PC-3 (cell line): ENCODE data around the gene SAP30BP. TPM values are rescaled to one million over a fixed set of nuclear protein-coding genes. Genes with fewer than 3 reads are reported as not detected.

Experiments
- ATAC-seq: fragments of 200-7000 bp; cut with Tn5 transposase; 2 replicates; pipeline ENCODE4 v1.9.1; 2020; ENCODE audit warnings: mild to moderate bottlenecking, moderate library complexity
- BruUV-seq: library from RNA; stranded (reverse); fragments of 400-500 nt; replicated peaks from 2 replicates; lab custom pipeline; 2021; lab: Mats Ljungman, UMichigan
- CTCF ChIA-PET: fragments of 300-600 bp; sonication (Branson Sonifier 250); formaldehyde crosslinking; loops from one replicate; lab custom pipeline; 2022; ENCODE audit warnings: antibody characterized with exemption; lab: Charles Lee
- POLR2A ChIA-PET: fragments of 300-600 bp; sonication (Branson Sonifier 250); formaldehyde crosslinking; loops from one replicate; lab custom pipeline; 2022; ENCODE audit warnings: antibody characterized with exemption; ENCODE audit not compliant: unreplicated experiment; lab: Charles Lee
- DNase-seq: peaks from one replicate; pipeline ENCODE4 v3.0.0-alpha.2; 2015
- H2AFZ ChIP-seq: fragments of 300-600 bp; sonication (generic); 2 replicates; pipeline ENCODE4 v1.6.0; 2016; ENCODE audit warnings: antibody characterized with exemption, low read length
- H3F3A ChIP-seq: fragments of 300-600 bp; sonication (generic); one replicate; pipeline ENCODE4 v1.6.0; 2017; ENCODE audit warnings: antibody characterized with exemption, low read length, control low read depth, mild to moderate bottlenecking; ENCODE audit not compliant: unreplicated experiment
- H3K27ac ChIP-seq: fragments of 300-600 bp; sonication (generic); 2 replicates; pipeline ENCODE4 v1.5.1; 2016; ENCODE audit warnings: mild to moderate bottlenecking, low read length
- H3K27me3 ChIP-seq: fragments of 300-600 bp; sonication (generic); 2 replicates; pipeline ENCODE4 v1.6.1; 2016; ENCODE audit warnings: low read length, mixed read lengths
- H3K36me3 ChIP-seq: fragments of 300-600 bp; sonication (generic); 2 replicates; pipeline ENCODE4 v1.6.1; 2016; ENCODE audit warnings: low read depth, mixed run types, low read length, mixed read lengths
- H3K4me1 ChIP-seq: fragments of 300-600 bp; sonication (generic); 2 replicates; pipeline ENCODE4 v1.5.1; 2016; ENCODE audit warnings: low read length; ENCODE audit not compliant: insufficient read depth
- H3K4me2 ChIP-seq: fragments of 300-600 bp; sonication (generic); 2 replicates; pipeline ENCODE4 v1.6.0; 2016; ENCODE audit warnings: low read length
- H3K4me3 ChIP-seq: fragments of 300-600 bp; sonication (generic); 2 replicates; pipeline ENCODE4 v1.5.1; 2016; ENCODE audit warnings: mild to moderate bottlenecking, low read length, mixed read lengths
- H3K79me2 ChIP-seq: fragments of 300-600 bp; sonication (generic); 2 replicates; pipeline ENCODE4 v1.6.1; 2017; ENCODE audit warnings: low read length, mixed read lengths
- H3K9ac ChIP-seq: fragments of 300-600 bp; sonication (generic); 2 replicates; pipeline ENCODE4 v1.6.0; 2016; ENCODE audit warnings: mild to moderate bottlenecking, low read length
- H3K9me2 ChIP-seq: fragments of 300-600 bp; sonication (generic); replicated peaks from 2 replicates; pipeline ENCODE4 v1.6.1; 2016; ENCODE audit warnings: mixed run types, low read length, mixed read lengths
- H3K9me3 ChIP-seq: fragments of 300-600 bp; sonication (generic); 2 replicates; pipeline ENCODE4 v1.6.1; 2016; ENCODE audit warnings: low read length, mixed read lengths
- H4K20me1 ChIP-seq: fragments of 300-600 bp; sonication (generic); 2 replicates; pipeline ENCODE4 v1.6.1; 2016; ENCODE audit warnings: low read length, mixed read lengths
- EZH2 ChIP-seq: fragments of 300-600 bp; sonication (generic); IDR thresholded peaks from one replicate; pipeline ENCODE4 v1.6.1; 2017; ENCODE audit warnings: antibody characterized with exemption, mild to moderate bottlenecking, low read length; ENCODE audit not compliant: unreplicated experiment
- EZH2phosphoT487 ChIP-seq: fragments of 300-600 bp; sonication (generic); IDR thresholded peaks from 2 replicates; pipeline ENCODE4 v1.6.1; 2018; ENCODE audit warnings: mild to moderate bottlenecking, antibody characterized with exemption, low read length, borderline replicate concordance
- intact Hi-C: fragments of 100-400 bp; cut with micrococcal nuclease; formaldehyde crosslinking; loops from 2 replicates; pipeline ENCODE4 v1.9.0; 2023
- total RNA-seq: library from RNA; depleted of rRNA; stranded (reverse); fragments of >200 nt; gene quantifications from 2 replicates; pipeline ENCODE4 v1.2.3, GENCODE V29; 2014
- TF ChIP-seq, protein P1 (sequence below): fragments of 300-600 bp; sonication (generic); conservative IDR thresholded peaks from 2 replicates; pipeline ENCODE4 v1.5.1; 2017; ENCODE audit warnings: antibody characterized with exemption, low read depth, mild to moderate bottlenecking, low read length

The SAP30BP gene
- total RNA-seq, 1 experiment from 2014 or later, result 97.8 TPM

DNA sequence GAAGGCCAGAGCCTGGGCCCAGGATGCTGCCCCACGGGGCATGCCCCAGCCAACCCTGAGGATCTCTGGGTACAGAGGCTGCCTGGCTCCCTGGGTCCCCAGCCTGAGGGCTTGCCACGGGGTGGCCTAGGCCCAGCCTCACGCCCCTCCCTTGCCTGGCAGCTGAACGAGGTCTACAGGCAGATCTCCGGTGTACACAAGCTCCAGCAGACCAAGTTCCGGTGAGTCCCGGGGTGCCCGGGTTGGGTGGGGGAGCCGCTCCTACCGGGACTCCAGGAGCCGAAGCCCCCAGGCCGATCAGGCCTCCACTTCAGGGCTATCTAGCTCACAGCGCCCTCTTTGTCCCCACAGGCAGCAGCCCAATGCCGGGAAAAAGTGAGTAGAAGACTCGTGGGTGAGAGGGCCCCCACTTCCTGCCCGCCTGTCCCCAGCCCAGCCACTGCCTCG, 73.5 kb downstream of the SAP30BP start:
- ATAC-seq, result no peak
- H3K79me2 ChIP-seq, result no peaks in the 10 kb centered on the region

DNA sequence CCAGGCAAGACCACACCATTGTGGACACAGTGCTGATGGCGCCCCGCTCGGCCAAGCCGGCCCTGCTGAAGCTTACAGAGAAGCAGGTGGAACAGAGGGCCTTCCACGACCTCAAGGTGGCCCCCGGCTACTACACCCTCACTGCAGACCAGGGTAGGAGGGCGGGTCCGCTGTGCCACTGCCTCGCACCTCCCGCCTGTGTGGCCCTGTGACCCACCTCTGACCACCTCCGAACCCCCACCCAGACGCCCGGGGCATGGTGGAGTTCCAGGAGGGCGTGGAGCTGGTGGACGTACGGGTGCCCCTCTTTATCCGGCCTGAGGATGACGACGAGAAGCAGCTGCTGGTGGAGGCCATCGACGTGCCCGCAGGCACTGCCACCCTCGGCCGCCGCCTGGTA, 75.2 kb downstream of the SAP30BP start:
- Histone ChIP-seq H3K9me2 (no peaks in the 10 kb centered on the region), H3K79me2 (no peaks in the 10 kb centered on the region), H3K4me2 (no peak overlapping the region), H3K36me3 (peaks cover 58% of the 10 kb centered on the region), H3K4me3 (no peak overlapping the region), H3K27me3 (no peaks in the 10 kb centered on the region), H3K9me3 (no peaks in the 10 kb centered on the region), H3K9ac (no peak overlapping the region), H3K27ac (no peak overlapping the region), H4K20me1 (no peaks in the 10 kb centered on the region), H3F3A (no peaks in the 10 kb centered on the region), H3K4me1 (no peaks in the 10 kb centered on the region), H2AFZ (no peak overlapping the region)
- ATAC-seq (no peak; the same call in 1 of the 2 replicates), DNase-seq (no peak)
- POLR2A ChIA-PET, result no interaction called here
- CTCF ChIA-PET, result no interaction called here
- TF ChIP-seq, protein P1, sequence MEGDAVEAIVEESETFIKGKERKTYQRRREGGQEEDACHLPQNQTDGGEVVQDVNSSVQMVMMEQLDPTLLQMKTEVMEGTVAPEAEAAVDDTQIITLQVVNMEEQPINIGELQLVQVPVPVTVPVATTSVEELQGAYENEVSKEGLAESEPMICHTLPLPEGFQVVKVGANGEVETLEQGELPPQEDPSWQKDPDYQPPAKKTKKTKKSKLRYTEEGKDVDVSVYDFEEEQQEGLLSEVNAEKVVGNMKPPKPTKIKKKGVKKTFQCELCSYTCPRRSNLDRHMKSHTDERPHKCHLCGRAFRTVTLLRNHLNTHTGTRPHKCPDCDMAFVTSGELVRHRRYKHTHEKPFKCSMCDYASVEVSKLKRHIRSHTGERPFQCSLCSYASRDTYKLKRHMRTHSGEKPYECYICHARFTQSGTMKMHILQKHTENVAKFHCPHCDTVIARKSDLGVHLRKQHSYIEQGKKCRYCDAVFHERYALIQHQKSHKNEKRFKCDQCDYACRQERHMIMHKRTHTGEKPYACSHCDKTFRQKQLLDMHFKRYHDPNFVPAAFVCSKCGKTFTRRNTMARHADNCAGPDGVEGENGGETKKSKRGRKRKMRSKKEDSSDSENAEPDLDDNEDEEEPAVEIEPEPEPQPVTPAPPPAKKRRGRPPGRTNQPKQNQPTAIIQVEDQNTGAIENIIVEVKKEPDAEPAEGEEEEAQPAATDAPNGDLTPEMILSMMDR, result no peak
- TF ChIP-seq EZH2 (no peak), EZH2phosphoT487 (no peak)
- no TSS peak for BruUV-seq
- intact Hi-C loops, result no loop called here

More for the DNA sequence above, 73.5 kb downstream of the SAP30BP start:
- Histone ChIP-seq H3K36me3 (peaks cover 68% of the 10 kb centered on the region), H3K9me2 (no peaks in the 10 kb centered on the region), H3K27ac (no peak overlapping the region), H3K27me3 (no peaks in the 10 kb centered on the region), H4K20me1 (no peaks in the 10 kb centered on the region), H3K4me3 (no peak overlapping the region), H3K4me1 (no peaks in the 10 kb centered on the region), H3K9ac (no peak overlapping the region), H2AFZ (no peak overlapping the region), H3K4me2 (no peak overlapping the region), H3F3A (no peaks in the 10 kb centered on the region), H3K9me3 (no peaks in the 10 kb centered on the region)
- ChIA-PET CTCF (no interaction called here), POLR2A (interaction anchor here (0.6 kb wide), 1 partner anchor 9 kb away, joined by 3 read pairs; no protein-coding TSS in a partner anchor)
- DNase-seq, result no peak
- intact Hi-C loops, result no loop called here
- BruUV-seq, result no TSS peak
- TF ChIP-seq EZH2, result no peak
- TF ChIP-seq EZH2phosphoT487, result no peak
- TF ChIP-seq, protein P1, result no peak

DNA sequence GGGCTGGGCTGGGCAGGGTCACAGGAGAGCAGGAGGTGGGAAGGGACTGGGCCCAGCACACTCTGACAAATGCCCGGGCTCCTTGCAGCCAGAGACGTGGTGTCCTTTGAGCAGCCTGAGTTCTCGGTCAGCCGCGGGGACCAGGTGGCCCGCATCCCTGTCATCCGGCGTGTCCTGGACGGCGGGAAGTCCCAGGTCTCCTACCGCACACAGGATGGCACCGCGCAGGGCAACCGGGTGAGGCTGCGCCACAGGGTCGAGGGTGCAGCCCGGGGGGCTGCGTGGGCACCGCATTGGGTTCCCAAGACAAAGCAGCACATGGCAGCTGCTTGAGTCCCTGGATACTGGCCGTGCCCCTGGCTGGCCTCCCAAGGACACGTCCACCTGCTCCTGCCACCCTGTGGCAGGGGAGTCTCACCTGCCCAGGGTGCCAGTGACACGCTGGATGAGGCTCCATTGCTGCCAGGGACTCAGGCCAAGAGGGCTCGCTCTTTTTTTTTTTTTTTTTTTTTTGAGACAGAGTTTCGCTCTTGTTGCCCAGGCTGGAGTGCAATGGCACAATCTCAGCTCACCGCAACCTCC, 76.6 kb downstream of the SAP30BP start:
- Histone ChIP-seq H3F3A (no peaks in the 10 kb centered on the region), H3K9me2 (no peaks in the 10 kb centered on the region), H4K20me1 (no peaks in the 10 kb centered on the region), H3K79me2 (no peaks in the 10 kb centered on the region), H3K9ac (no peak overlapping the region), H3K4me3 (no peak overlapping the region), H2AFZ (no peak overlapping the region), H3K27ac (no peak overlapping the region), H3K27me3 (no peaks in the 10 kb centered on the region), H3K4me1 (no peaks in the 10 kb centered on the region), H3K4me2 (no peak overlapping the region), H3K36me3 (peaks cover 54% of the 10 kb centered on the region), H3K9me3 (no peaks in the 10 kb centered on the region)
- ChIA-PET POLR2A (no interaction called here), CTCF (no interaction called here)
- intact Hi-C loops, result no loop called here
- ATAC-seq (no peak), DNase-seq (no peak)
- no peak for TF ChIP-seq EZH2phosphoT487
- TF ChIP-seq, protein P1, result no peak
- TF ChIP-seq EZH2, result no peak
- no TSS peak for BruUV-seq
